ENCODE measurements around the gene GAPVD1. TPM values are rescaled to one million over a fixed set of nuclear protein-coding genes. Genes with fewer than 3 reads are reported as not detected.

GAPVD1 gene
- total RNA-seq, 1 experiment from 2014 or later, result 66.2 TPM

DNA sequence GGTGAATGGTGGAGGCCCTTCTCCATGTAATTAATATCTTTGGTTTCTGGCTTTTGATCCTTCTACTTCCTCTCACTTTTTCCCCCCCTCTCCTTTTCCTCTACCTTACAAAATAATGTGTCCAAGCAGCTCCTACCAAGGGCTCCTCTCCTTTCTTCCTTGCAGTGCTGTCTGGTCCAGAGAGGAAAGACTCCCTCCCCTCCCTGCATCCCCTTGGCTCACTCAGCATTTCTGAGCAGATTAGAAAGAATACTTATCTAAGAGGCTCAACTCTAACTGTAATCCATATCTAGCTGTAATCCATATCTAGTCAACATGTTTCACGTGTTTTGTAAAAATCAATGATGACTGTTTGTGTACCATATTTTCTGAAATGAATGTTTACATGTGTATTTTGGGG is 97.4 kb downstream of the GAPVD1 start:
- CTCF ChIA-PET, result no interaction called here
- H3K4me1 ChIP-seq, result no peaks in the 10 kb centered on the region
- BruUV-seq (replicated peaks), result no TSS peak
- no peaks in the 10 kb centered on the region; the same call in 1 of the 2 replicates for H3K27me3 ChIP-seq (replicated peaks; ENCODE audit: control insufficient read depth, insufficient read depth, low read length)
- DNase-seq, result no peak
- intact Hi-C loops (cut with micrococcal nuclease; ENCODE audit: unreplicated experiment), result no loop called here
- H3K9me3 Mint-ChIP-seq (ENCODE audit: unreplicated experiment), result no peaks in the 10 kb centered on the region
- H3K36me3 Mint-ChIP-seq (ENCODE audit: insufficient read depth, unreplicated experiment), result peaks cover 90% of the 10 kb centered on the region
- TF ChIP-seq, protein P1, sequence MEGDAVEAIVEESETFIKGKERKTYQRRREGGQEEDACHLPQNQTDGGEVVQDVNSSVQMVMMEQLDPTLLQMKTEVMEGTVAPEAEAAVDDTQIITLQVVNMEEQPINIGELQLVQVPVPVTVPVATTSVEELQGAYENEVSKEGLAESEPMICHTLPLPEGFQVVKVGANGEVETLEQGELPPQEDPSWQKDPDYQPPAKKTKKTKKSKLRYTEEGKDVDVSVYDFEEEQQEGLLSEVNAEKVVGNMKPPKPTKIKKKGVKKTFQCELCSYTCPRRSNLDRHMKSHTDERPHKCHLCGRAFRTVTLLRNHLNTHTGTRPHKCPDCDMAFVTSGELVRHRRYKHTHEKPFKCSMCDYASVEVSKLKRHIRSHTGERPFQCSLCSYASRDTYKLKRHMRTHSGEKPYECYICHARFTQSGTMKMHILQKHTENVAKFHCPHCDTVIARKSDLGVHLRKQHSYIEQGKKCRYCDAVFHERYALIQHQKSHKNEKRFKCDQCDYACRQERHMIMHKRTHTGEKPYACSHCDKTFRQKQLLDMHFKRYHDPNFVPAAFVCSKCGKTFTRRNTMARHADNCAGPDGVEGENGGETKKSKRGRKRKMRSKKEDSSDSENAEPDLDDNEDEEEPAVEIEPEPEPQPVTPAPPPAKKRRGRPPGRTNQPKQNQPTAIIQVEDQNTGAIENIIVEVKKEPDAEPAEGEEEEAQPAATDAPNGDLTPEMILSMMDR (IDR thresholded peaks at IDR 0.05; ENCODE audit: insufficient read depth in 1 of 2, low read depth in 1 of 2, low read length in 1 of 2, severe bottlenecking in 1 of 2, unreplicated experiment in 1 of 2), result no peak
- no peak overlapping the region for H3K4me3 ChIP-seq (ENCODE audit: low read depth, low read length)
- H3K27me3 Mint-ChIP-seq (ENCODE audit: insufficient read depth, unreplicated experiment), result no peaks in the 10 kb centered on the region
- no peak overlapping the region for H3K27ac Mint-ChIP-seq (ENCODE audit: unreplicated experiment)
- H3K4me1 Mint-ChIP-seq (ENCODE audit: low read depth, unreplicated experiment), result no peaks in the 10 kb centered on the region
- H3K36me3 ChIP-seq (ENCODE audit: control insufficient read depth, insufficient read depth, low read length), result no peaks in the 10 kb centered on the region; the same call in 1 of the 2 replicates
- no peak overlapping the region for H3K4me3 Mint-ChIP-seq (ENCODE audit: unreplicated experiment)
- POLR2A ChIA-PET, result no interaction called here
- H3K9me3 ChIP-seq, result no peaks in the 10 kb centered on the region

DNA sequence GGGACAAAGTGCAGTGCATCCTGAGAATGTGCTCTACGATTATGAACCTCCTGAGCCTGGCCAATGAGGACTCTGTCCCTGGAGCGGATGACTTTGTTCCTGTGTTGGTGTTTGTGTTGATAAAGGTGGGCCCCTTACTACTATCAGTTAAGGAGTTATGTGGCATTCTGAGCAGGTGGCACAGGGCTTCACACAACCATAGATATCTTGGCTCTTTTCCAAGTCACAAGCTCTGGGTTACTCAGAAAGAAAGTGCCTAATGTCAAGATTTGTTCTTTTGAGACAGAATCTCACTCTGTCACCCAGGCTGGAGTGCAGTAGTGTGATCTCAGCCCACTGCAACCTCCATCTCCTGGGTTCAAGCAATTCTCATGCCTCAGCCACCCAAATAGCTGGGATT is 99.0 kb downstream of the GAPVD1 start:
- Histone ChIP-seq H3K9me3 (no peaks in the 10 kb centered on the region), H3K36me3 (ENCODE audit: control insufficient read depth, insufficient read depth, low read length) (peaks cover 2% of the 10 kb centered on the region), H3K4me3 (ENCODE audit: low read depth, low read length) (no peak overlapping the region), H3K27me3 (replicated peaks; ENCODE audit: control insufficient read depth, insufficient read depth, low read length) (no peaks in the 10 kb centered on the region; the same call in 1 of the 2 replicates), H3K4me1 (no peaks in the 10 kb centered on the region)
- no peak for DNase-seq
- Mint-ChIP-seq H3K4me3 (ENCODE audit: unreplicated experiment) (no peak overlapping the region), H3K9me3 (ENCODE audit: unreplicated experiment) (no peaks in the 10 kb centered on the region), H3K27me3 (ENCODE audit: insufficient read depth, unreplicated experiment) (no peaks in the 10 kb centered on the region), H3K36me3 (ENCODE audit: insufficient read depth, unreplicated experiment) (peaks cover 89% of the 10 kb centered on the region), H3K4me1 (ENCODE audit: low read depth, unreplicated experiment) (no peaks in the 10 kb centered on the region), H3K27ac (ENCODE audit: unreplicated experiment) (no peak overlapping the region)
- intact Hi-C loops (cut with micrococcal nuclease; ENCODE audit: unreplicated experiment), result no loop called here
- ChIA-PET CTCF (interaction anchor here (1.4 to 1.6 kb wide), 2 partner anchors 14 to 24 kb away, joined by 4 to 5 read pairs; no protein-coding TSS in a partner anchor), POLR2A (no interaction called here)
- BruUV-seq (replicated peaks), result no TSS peak
- TF ChIP-seq, protein P1 (IDR thresholded peaks at IDR 0.05; ENCODE audit: insufficient read depth in 1 of 2, low read depth in 1 of 2, low read length in 1 of 2, severe bottlenecking in 1 of 2, unreplicated experiment in 1 of 2), result no peak

DNA sequence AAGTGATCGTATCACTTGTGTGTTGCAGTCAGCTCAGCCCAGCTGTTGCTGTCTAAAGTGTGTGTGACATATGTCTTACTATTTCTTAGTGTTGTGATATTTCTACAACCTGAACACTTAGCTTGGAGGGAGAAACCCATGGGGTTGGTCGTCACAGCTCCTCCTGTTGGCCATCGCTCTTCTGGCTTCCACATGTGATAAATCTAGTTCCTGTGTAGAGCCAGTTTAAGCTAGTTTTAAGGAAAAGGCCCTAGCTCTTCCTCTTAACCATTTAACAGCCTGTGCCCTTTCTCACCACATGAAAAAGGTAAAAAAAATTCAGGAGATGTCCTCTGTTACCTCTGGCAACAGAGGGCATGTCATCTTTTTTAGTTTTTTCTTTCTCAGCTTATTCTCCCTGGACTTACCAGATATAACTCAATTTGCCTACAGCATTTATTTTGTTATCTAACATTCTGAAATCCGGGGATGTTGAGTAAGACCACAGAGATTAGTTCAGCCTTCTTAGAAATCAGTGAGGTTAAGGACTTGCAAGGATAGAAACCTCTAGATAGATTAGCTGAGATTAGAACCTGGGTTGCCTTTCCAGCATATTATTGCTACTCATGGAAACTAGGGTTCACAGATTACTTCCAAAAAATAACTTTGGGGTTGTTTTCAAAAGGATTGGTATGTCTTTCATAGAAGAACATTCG is 100.4 kb downstream of the GAPVD1 start:
- Histone ChIP-seq H3K9me3 (no peaks in the 10 kb centered on the region), H3K4me1 (no peaks in the 10 kb centered on the region), H3K36me3 (ENCODE audit: control insufficient read depth, insufficient read depth, low read length) (peaks cover 2% of the 10 kb centered on the region), H3K27me3 (replicated peaks; ENCODE audit: control insufficient read depth, insufficient read depth, low read length) (no peaks in the 10 kb centered on the region), H3K4me3 (ENCODE audit: low read depth, low read length) (no peak overlapping the region)
- Mint-ChIP-seq H3K4me3 (ENCODE audit: unreplicated experiment) (no peak overlapping the region), H3K36me3 (ENCODE audit: insufficient read depth, unreplicated experiment) (peaks cover 79% of the 10 kb centered on the region), H3K9me3 (ENCODE audit: unreplicated experiment) (no peaks in the 10 kb centered on the region), H3K4me1 (ENCODE audit: low read depth, unreplicated experiment) (no peaks in the 10 kb centered on the region), H3K27ac (ENCODE audit: unreplicated experiment) (no peak overlapping the region), H3K27me3 (ENCODE audit: insufficient read depth, unreplicated experiment) (no peaks in the 10 kb centered on the region)
- BruUV-seq (replicated peaks), result no TSS peak
- ChIA-PET CTCF (interaction anchor here (0.7 to 2.5 kb wide), 8 partner anchors 10 to 121 kb away, joined by 3 to 31 read pairs (median 4); partner anchors contain the start of genes GAPVD1 and HSPA5), POLR2A (interaction anchor here (1.1 kb wide), 1 partner anchor 120 kb away, joined by 5 read pairs; no protein-coding TSS in a partner anchor)
- peak in 1 of 2 experiments; percentile 51 for DNase-seq
- intact Hi-C loops (cut with micrococcal nuclease; ENCODE audit: unreplicated experiment), result no loop called here
- TF ChIP-seq, protein P1 (IDR thresholded peaks at IDR 0.05; ENCODE audit: insufficient read depth in 1 of 2, low read depth in 1 of 2, low read length in 1 of 2, severe bottlenecking in 1 of 2, unreplicated experiment in 1 of 2), result peak; percentile 40 to 47
